ENCODE measurements around the gene SPOCK2. TPM values are rescaled to one million over a fixed set of nuclear protein-coding genes. Genes with fewer than 3 reads are reported as not detected.
"Not testable (repeated sequence)": the region's sequence is repeated elsewhere in the genome, so short reads cannot be mapped to it uniquely, and the experiment has no call there.

SPOCK2 gene
- total and polyA plus RNA-seq, 2 of the 13 experiments (the other 11 are each of a cell fraction or from before 2014, with no cell fraction given) = 8.6 to 30.6 TPM

GRCh38 chr10:72034040-72034499 is 54.3 kb downstream of the SPOCK2 start (continued):
- TF ChIP-seq CREB3 (CRISPR knock-in tag; IDR thresholded peaks at IDR 0.05) (no peak), PRPF4 (IDR thresholded peaks at IDR 0.05; ENCODE audit: low read depth, low read length, poor library complexity, severe bottlenecking) (no peak), ZNF7 (CRISPR knock-in tag; IDR thresholded peaks at IDR 0.05) (no peak)

- H3K9me3 ChIP-seq (ENCODE audit: low read length); H3K36me3 ChIP-seq (replicated peaks in 1 of 2; ENCODE audit: control insufficient read depth in 1 of 2, insufficient read depth in 2 of 2, low read length in 2 of 2); BruUV-seq (replicated peaks); ATAC-seq; H2AFZ ChIP-seq (ENCODE audit: low read length); DNase-seq (ENCODE audit: low spot score); FAIRE-seq; H3K4me3 ChIP-seq (replicated peaks in 1 of 3; ENCODE audit: insufficient read depth in 1 of 3, low read depth in 2 of 3, low read length in 3 of 3); CTCF ChIA-PET (ENCODE audit: low intra/inter-chr PET ratio, low total read pairs); intact Hi-C loops (cut with micrococcal nuclease; ENCODE audit: unreplicated experiment); H3K27me3 ChIP-seq (ENCODE audit: control insufficient read depth in 1 of 2, insufficient read depth in 2 of 2, low read length in 2 of 2); H4K20me1 ChIP-seq (ENCODE audit: insufficient read depth, low read length): not testable (repeated sequence)
- WGBS (ENCODE audit: low lambda C conversion rate) = 94% methylated on average over 5 of the region's 11 CpGs
- peaks cover 99% of the 10 kb centered on the region for H3K4me1 ChIP-seq (ENCODE audit: insufficient read depth, low read length)
- H3K4me2 ChIP-seq (ENCODE audit: low read depth, low read length) = peak overlapping the region; percentile 92
- POLR2A ChIA-PET = interaction anchor here (3.0 to 5.8 kb wide), 6 partner anchors 6 to 242 kb away, joined by 12 to 67 read pairs (median 28); partner anchors contain the start of gene DDIT4
- H3K79me2 ChIP-seq (ENCODE audit: insufficient read depth, low read length) = peaks cover 13% of the 10 kb centered on the region
- peak; percentile 41; the same call in 1 of the 2 replicates for TF ChIP-seq ZNF687 (CRISPR knock-in tag; IDR thresholded peaks at IDR 0.05)
- 0 out of 2 replicates have a peak overlapping the region, but pooled peaks have one; percentile 86 for H3K9ac ChIP-seq (ENCODE audit: insufficient read depth, low read depth, low read length)
- in situ Hi-C loops (cut with HindIII; ENCODE audit: extremely low pct_ligation_motif_present, low pct_unique_long_range_greater_than_20kb) = loop anchor here (5.0 to 25.0 kb wide), 2 partner anchors 50 to 695 kb away; no protein-coding TSS in a partner anchor
- H3K27ac ChIP-seq (ENCODE audit: extremely low read length, insufficient read depth, low read length) = peak overlapping the region; percentile 99
Measured at GRCh38 chr10:72032409-72033162, 55.8 kb downstream of the SPOCK2 start.

Data from HepG2 (cell line).